GM12891 (cell line): ENCODE data around the gene PDE4A.

ENCODE experiments used
- PAX5 ChIP-seq: IDR thresholded peaks from 2 replicates; pipeline ENCODE4 v1.6.1; 2011; ENCODE audit warnings: low read length, moderate library complexity, mild to moderate bottlenecking; ENCODE audit not compliant: insufficient read depth, severe bottlenecking
- POLR2A ChIP-seq: IDR thresholded peaks from 2 replicates; pipeline ENCODE4 v1.6.1; 2011; ENCODE audit warnings: low read depth, low read length, control low read depth
- POLR2AphosphoS5 ChIP-seq: IDR thresholded peaks from 2 replicates; pipeline ENCODE4 v1.6.1; 2011; ENCODE audit warnings: low read depth, low read length, control low read depth
- SPI1 ChIP-seq: IDR thresholded peaks from 2 replicates; pipeline ENCODE4 v1.6.1; 2011; ENCODE audit warnings: low read depth, low read length, control low read depth
- TAF1 ChIP-seq: IDR thresholded peaks from 2 replicates; pipeline ENCODE4 v1.6.1; 2011; ENCODE audit warnings: low read depth, low read length, control low read depth

GRCh38 chr19:10453852-10454251, 33.5 kb downstream of the PDE4A start:
- TF ChIP-seq POLR2A (no peak), TAF1 (no peak), POLR2AphosphoS5 (no peak), SPI1 (no peak), PAX5 (no peak)
